ENCODE results near the gene RNF223. TPM values are rescaled to one million over a fixed set of nuclear protein-coding genes. Genes with fewer than 3 reads are reported as not detected.

The RNF223 gene
- total and polyA plus RNA-seq, 4 donors = 0.14 TPM; not detected in 3

- no peak overlapping the region for H3K9ac ChIP-seq (ENCODE audit: low read depth in 1 of 2, low read length in 2 of 2)
- 75% methylated on average over 56 of the region's 60 CpGs for WGBS
- no peak overlapping the region for H3K4me3 ChIP-seq (ENCODE audit: low read depth in 1 of 3, low read length in 3 of 3)
- peaks cover 0 to 3% (median 0%) of the 10 kb centered on the region in 4 donors for H3K27me3 ChIP-seq (ENCODE audit: control insufficient read depth in 4 of 4, insufficient read depth in 4 of 4, low read length in 3 of 4)
- peaks cover 0 to 16% (median 4%) of the 10 kb centered on the region in 4 donors for H3K36me3 ChIP-seq (ENCODE audit: control insufficient read depth in 4 of 4, insufficient read depth in 3 of 4, low read depth in 1 of 4, low read length in 3 of 4)
- no peak for DNase-seq (ENCODE audit: low spot score)
- no peak for TF ChIP-seq ATF3 (IDR thresholded peaks at IDR 0.05)
- no peak for TF ChIP-seq ZBTB33 (IDR thresholded peaks at IDR 0.05)
- TF ChIP-seq EGR1 (IDR thresholded peaks at IDR 0.05; ENCODE audit: low read depth in 2 of 2) = no peak
- TF ChIP-seq NR2F2 (IDR thresholded peaks at IDR 0.05) = no peak
- no peak for TF ChIP-seq SP1 (IDR thresholded peaks at IDR 0.05)
- TF ChIP-seq GABPA (IDR thresholded peaks at IDR 0.05 in 1 of 2, conservative IDR thresholded peaks at IDR 0.05 in 1 of 2) = no peak
- TF ChIP-seq MAX (IDR thresholded peaks at IDR 0.05) = no peak
- TF ChIP-seq TAF1 (conservative IDR thresholded peaks at IDR 0.05) = no peak
- H3K4me1 ChIP-seq (ENCODE audit: control insufficient read depth in 4 of 4, insufficient read depth in 4 of 4, low read length in 3 of 4) = peaks cover 8 to 13% (median 10%) of the 10 kb centered on the region in 4 donors
- no peaks in the 10 kb centered on the region for H3K9me3 ChIP-seq (ENCODE audit: control insufficient read depth in 4 of 4, low read length in 3 of 4)
- H3K27ac ChIP-seq (ENCODE audit: low read depth in 1 of 2, low read length in 2 of 2) = no peak overlapping the region
Measured at GRCh38 chr1:1041092-1041523, 33.0 kb downstream of the RNF223 start.

- no peaks in the 10 kb centered on the region for H3K9me3 ChIP-seq (ENCODE audit: control insufficient read depth in 4 of 4, low read length in 3 of 4)
- H3K27me3 ChIP-seq (ENCODE audit: control insufficient read depth in 4 of 4, insufficient read depth in 4 of 4, low read length in 3 of 4) = peaks cover 0 to 3% (median 0%) of the 10 kb centered on the region in 4 donors
- H3K27ac ChIP-seq (ENCODE audit: low read depth in 1 of 2, low read length in 2 of 2) = no peak overlapping the region
- 9% methylated on average over 99 of the region's 99 CpGs for WGBS
- H3K36me3 ChIP-seq (ENCODE audit: control insufficient read depth in 4 of 4, insufficient read depth in 3 of 4, low read depth in 1 of 4, low read length in 3 of 4) = peaks cover 0 to 8% (median 4%) of the 10 kb centered on the region in 4 donors
- peak overlapping the region in 1 of 3 donors; percentile 38 for H3K4me3 ChIP-seq (ENCODE audit: low read depth in 1 of 3, low read length in 3 of 3)
- peaks cover 8 to 13% (median 10%) of the 10 kb centered on the region in 4 donors for H3K4me1 ChIP-seq (ENCODE audit: control insufficient read depth in 4 of 4, insufficient read depth in 4 of 4, low read length in 3 of 4)
- H3K9ac ChIP-seq (ENCODE audit: low read depth in 1 of 2, low read length in 2 of 2) = no peak overlapping the region
- TF ChIP-seq CTCF (IDR thresholded peaks at IDR 0.05; ENCODE audit: low read depth, low read length, missing input control) (peak; percentile 10), MAX (IDR thresholded peaks at IDR 0.05) (no peak), HNF4A (conservative IDR thresholded peaks at IDR 0.05) (no peak)
- peak; percentile 78 for DNase-seq (ENCODE audit: low spot score)
Measured at GRCh38 chr1:1040004-1040991, 33.8 kb downstream of the RNF223 start.

Measured in liver (tissue), 9 donors.